Measurements from ENCODE around the gene VMP1. TPM values are rescaled to one million over a fixed set of nuclear protein-coding genes. Genes with fewer than 3 reads are reported as not detected.
A peak's percentile ranks its signal among the peaks of the same experiment; 100 is the strongest.

The VMP1 gene
- total and polyA plus RNA-seq, 2 of the 13 experiments (the other 11 are each of a cell fraction or from before 2014, with no cell fraction given), result 186 to 271 TPM

GRCh38 chr17:59848778-59849177, 141.3 kb downstream of the VMP1 start:
- ChIA-PET CTCF (ENCODE audit: low intra/inter-chr PET ratio, low total read pairs) (no interaction called here), POLR2A (interaction anchor here (0.6 to 20.0 kb wide), 7 partner anchors 8 to 141 kb away, joined by 3 to 501 read pairs (median 4); partner anchors contain the start of genes PTRH2 and VMP1)
- Histone ChIP-seq H3K4me2 (ENCODE audit: low read depth, low read length) (peak overlapping the region; percentile 38), H3K36me3 (replicated peaks in 1 of 2; ENCODE audit: control insufficient read depth in 1 of 2, insufficient read depth in 2 of 2, low read length in 2 of 2) (no peaks in the 10 kb centered on the region), H3K27me3 (ENCODE audit: control insufficient read depth in 1 of 2, insufficient read depth in 2 of 2, low read length in 2 of 2) (no peaks in the 10 kb centered on the region), H3K79me2 (ENCODE audit: insufficient read depth, low read length) (peaks cover under 1% of the 10 kb centered on the region), H3K9ac (ENCODE audit: insufficient read depth, low read depth, low read length) (peak overlapping the region; percentile 32), H3K4me3 (replicated peaks in 1 of 3; ENCODE audit: insufficient read depth in 1 of 3, low read depth in 2 of 3, low read length in 3 of 3) (no peak overlapping the region; a peak in 1 of 6 replicates), H3K27ac (ENCODE audit: extremely low read length, insufficient read depth, low read length) (peak overlapping the region; percentile 48), H3K9me3 (ENCODE audit: low read length) (no peaks in the 10 kb centered on the region), H4K20me1 (ENCODE audit: insufficient read depth, low read length) (no peaks in the 10 kb centered on the region), H2AFZ (ENCODE audit: low read length) (no peak overlapping the region), H3K4me1 (ENCODE audit: insufficient read depth, low read length) (peaks cover 95% of the 10 kb centered on the region)
- in situ Hi-C loops (cut with HindIII; ENCODE audit: extremely low pct_ligation_motif_present, low pct_unique_long_range_greater_than_20kb) (no loop called here), intact Hi-C loops (cut with micrococcal nuclease; ENCODE audit: unreplicated experiment) (loop anchor here (5.0 kb wide), 1 partner anchor 44 kb away; the partner anchor contains the start of genes RPS6KB1 and TUBD1)
- WGBS (ENCODE audit: low lambda C conversion rate), result 35% methylated on average over 7 of the region's 7 CpGs
- ATAC-seq (peak; percentile 7; the same call in 2 of the 3 replicates), FAIRE-seq (no peak), DNase-seq (ENCODE audit: low spot score) (peak; percentile 75)
- BruUV-seq (replicated peaks), result no TSS peak
- TF ChIP-seq ZBTB10 (CRISPR knock-in tag; IDR thresholded peaks at IDR 0.05; ENCODE audit: borderline replicate concordance) (no peak), NFE2 (CRISPR knock-in tag; IDR thresholded peaks at IDR 0.05) (no peak), ZNF740 (CRISPR knock-in tag; IDR thresholded peaks at IDR 0.05) (no peak), ATF4 (CRISPR knock-in tag; IDR thresholded peaks at IDR 0.05) (peak in 1 of 2 experiments; percentile 80; a peak in 2 of 4 replicates), HNRNPH1 (optimal IDR thresholded peaks at IDR 0.05; ENCODE audit: low read depth, low read length) (no peak), KMT2B (CRISPR knock-in tag; IDR thresholded peaks at IDR 0.05) (no peak), ZNF460 (CRISPR knock-in tag; IDR thresholded peaks at IDR 0.05; ENCODE audit: borderline replicate concordance) (no peak), ZNF841 (CRISPR knock-in tag; IDR thresholded peaks at IDR 0.05; ENCODE audit: borderline replicate concordance) (no peak), TCF12 (IDR thresholded peaks at IDR 0.05) (no peak), TCF12 (CRISPR knock-in tag; IDR thresholded peaks at IDR 0.05) (no peak), ZNF207 (IDR thresholded peaks at IDR 0.05; ENCODE audit: borderline replicate concordance) (no peak), ZBTB21 (CRISPR knock-in tag; IDR thresholded peaks at IDR 0.05) (0 out of 2 replicates have a peak, but pooled peaks have one; percentile 37), ZBTB26 (CRISPR knock-in tag; IDR thresholded peaks at IDR 0.05; ENCODE audit: borderline replicate concordance) (no peak), ZNF564 (CRISPR knock-in tag; IDR thresholded peaks at IDR 0.05) (no peak), ZNF556 (CRISPR knock-in tag; IDR thresholded peaks at IDR 0.05; ENCODE audit: borderline replicate concordance) (peak; percentile 16; the same call in 1 of the 2 replicates), ZFP90 (CRISPR knock-in tag; IDR thresholded peaks at IDR 0.05; ENCODE audit: borderline replicate concordance) (peak; percentile 75; the same call in 1 of the 2 replicates)
- TF ChIP-seq, protein P1, sequence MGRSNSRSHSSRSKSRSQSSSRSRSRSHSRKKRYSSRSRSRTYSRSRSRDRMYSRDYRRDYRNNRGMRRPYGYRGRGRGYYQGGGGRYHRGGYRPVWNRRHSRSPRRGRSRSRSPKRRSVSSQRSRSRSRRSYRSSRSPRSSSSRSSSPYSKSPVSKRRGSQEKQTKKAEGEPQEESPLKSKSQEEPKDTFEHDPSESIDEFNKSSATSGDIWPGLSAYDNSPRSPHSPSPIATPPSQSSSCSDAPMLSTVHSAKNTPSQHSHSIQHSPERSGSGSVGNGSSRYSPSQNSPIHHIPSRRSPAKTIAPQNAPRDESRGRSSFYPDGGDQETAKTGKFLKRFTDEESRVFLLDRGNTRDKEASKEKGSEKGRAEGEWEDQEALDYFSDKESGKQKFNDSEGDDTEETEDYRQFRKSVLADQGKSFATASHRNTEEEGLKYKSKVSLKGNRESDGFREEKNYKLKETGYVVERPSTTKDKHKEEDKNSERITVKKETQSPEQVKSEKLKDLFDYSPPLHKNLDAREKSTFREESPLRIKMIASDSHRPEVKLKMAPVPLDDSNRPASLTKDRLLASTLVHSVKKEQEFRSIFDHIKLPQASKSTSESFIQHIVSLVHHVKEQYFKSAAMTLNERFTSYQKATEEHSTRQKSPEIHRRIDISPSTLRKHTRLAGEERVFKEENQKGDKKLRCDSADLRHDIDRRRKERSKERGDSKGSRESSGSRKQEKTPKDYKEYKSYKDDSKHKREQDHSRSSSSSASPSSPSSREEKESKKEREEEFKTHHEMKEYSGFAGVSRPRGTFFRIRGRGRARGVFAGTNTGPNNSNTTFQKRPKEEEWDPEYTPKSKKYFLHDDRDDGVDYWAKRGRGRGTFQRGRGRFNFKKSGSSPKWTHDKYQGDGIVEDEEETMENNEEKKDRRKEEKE (IDR thresholded peaks at IDR 0.05), result no peak
